Smooth muscle cell (in vitro differentiated cells): ENCODE results near the gene PDE8A. TPM values are rescaled to one million over a fixed set of nuclear protein-coding genes. Genes with fewer than 3 reads are reported as not detected.

Experiments
- DNase-seq: peaks from one replicate; lab custom pipeline; 2025; ENCODE audit not compliant: unreplicated experiment; lab: John Stamatoyannopoulos, UW
- H2AFZ ChIP-seq: fragments of 200-600 bp; sonication (generic); 2 replicates; pipeline ENCODE4 v1.6.0; 2016; ENCODE audit warnings: antibody characterized with exemption, low read depth, mild to moderate bottlenecking
- H3F3A ChIP-seq: fragments of 200-600 bp; sonication (generic); 2 replicates; pipeline ENCODE4 v1.6.0; 2017; ENCODE audit warnings: antibody characterized with exemption, low read depth
- H3K27ac ChIP-seq: fragments of 200-600 bp; sonication (generic); 2 replicates; pipeline ENCODE4 v1.5.1; 2016; ENCODE audit warnings: low read depth, mild to moderate bottlenecking
- H3K27me3 ChIP-seq: fragments of 200-600 bp; sonication (generic); 2 replicates; pipeline ENCODE4 v1.6.1; 2016; ENCODE audit warnings: low read depth, mild to moderate bottlenecking
- H3K36me3 ChIP-seq: fragments of 200-600 bp; sonication (generic); 2 replicates; pipeline ENCODE4 v1.5.1; 2016; ENCODE audit warnings: low read depth
- H3K4me1 ChIP-seq: fragments of 200-600 bp; sonication (generic); 2 replicates; pipeline ENCODE4 v1.5.1; 2016; ENCODE audit warnings: low read depth
- H3K4me2 ChIP-seq: fragments of 200-600 bp; sonication (generic); 2 replicates; pipeline ENCODE4 v1.6.0; 2016; ENCODE audit warnings: mild to moderate bottlenecking
- H3K4me3 ChIP-seq: fragments of 200-600 bp; sonication (generic); 2 replicates; pipeline ENCODE4 v1.5.1; 2016; ENCODE audit warnings: mild to moderate bottlenecking
- H3K79me2 ChIP-seq: fragments of 200-600 bp; sonication (generic); 2 replicates; pipeline ENCODE4 v1.6.0; 2016; ENCODE audit warnings: low read depth, mild to moderate bottlenecking
- H3K9ac ChIP-seq: fragments of 200-600 bp; sonication (generic); 2 replicates; pipeline ENCODE4 v1.6.0; 2016; ENCODE audit warnings: low read depth
- H3K9me3 ChIP-seq: fragments of 200-600 bp; sonication (generic); replicated peaks from 2 replicates; pipeline ENCODE4 v1.5.1; 2016; ENCODE audit warnings: low read depth
- H4K20me1 ChIP-seq: fragments of 200-600 bp; sonication (generic); 2 replicates; pipeline ENCODE4 v1.6.0; 2016; ENCODE audit warnings: low read depth
- CTCF ChIP-seq: fragments of 200-600 bp; sonication (generic); IDR thresholded peaks from 2 replicates; pipeline ENCODE4 v1.5.1; 2017; ENCODE audit warnings: borderline replicate concordance, mild to moderate bottlenecking, antibody characterized with exemption; ENCODE audit not compliant: insufficient read depth, poor library complexity, severe bottlenecking
- WGBS: methylation state at CpG from one replicate; pipeline ENCODE4 v1.1.7; 2016; ENCODE audit warnings: low lambda C conversion rate; 5-methylcytosine and 5-hydroxymethylcytosine counted together
- polyA plus RNA-seq: library from polyadenylated mRNA; unstranded; fragments of >200 nt; fragmentation: Nextera tagmentation; extraction: Ambion mirVana; gene quantifications from 2 replicates; pipeline ENCODE4 v1.2.1, GENCODE V29; 2016
- total RNA-seq: library from RNA; depleted of rRNA; stranded (reverse); fragments of >200 nt; gene quantifications from 2 replicates; pipeline ENCODE4 v1.2.3, GENCODE V29; 2014

The PDE8A gene
- total and polyA plus RNA-seq, 2 experiments from 2014 or later = 5.5 to 19.8 TPM

GRCh38 chr15:85064710-85065109 lies 83.1 kb downstream of the PDE8A start:
- H3K9ac ChIP-seq = no peak overlapping the region
- H3K27ac ChIP-seq = no peak overlapping the region
- H3K4me1 ChIP-seq = no peaks in the 10 kb centered on the region
- H3F3A ChIP-seq = no peaks in the 10 kb centered on the region
- H3K4me3 ChIP-seq = no peak overlapping the region
- no peaks in the 10 kb centered on the region for H3K27me3 ChIP-seq
- WGBS = 95% methylated on average over 1 of the region's 1 CpG
- H3K9me3 ChIP-seq = peaks cover 8% of the 10 kb centered on the region
- peaks cover 4% of the 10 kb centered on the region for H3K36me3 ChIP-seq
- peaks cover 24% of the 10 kb centered on the region for H3K79me2 ChIP-seq
- H2AFZ ChIP-seq = no peak overlapping the region
- TF ChIP-seq CTCF = no peak
- no peaks in the 10 kb centered on the region for H4K20me1 ChIP-seq
- no peak for DNase-seq
- H3K4me2 ChIP-seq = no peak overlapping the region

- no peak overlapping the region for H3K4me2 ChIP-seq
- H3F3A ChIP-seq = no peaks in the 10 kb centered on the region
- H3K9me3 ChIP-seq = no peaks in the 10 kb centered on the region
- no peaks in the 10 kb centered on the region for H3K36me3 ChIP-seq
- H3K4me3 ChIP-seq = no peak overlapping the region
- no peaks in the 10 kb centered on the region for H3K79me2 ChIP-seq
- WGBS = 64% methylated on average over 2 of the region's 2 CpGs
- no peaks in the 10 kb centered on the region for H4K20me1 ChIP-seq
- H3K4me1 ChIP-seq = no peaks in the 10 kb centered on the region
- DNase-seq = no peak
- H3K9ac ChIP-seq = no peak overlapping the region
- no peak for TF ChIP-seq CTCF
- H3K27me3 ChIP-seq = no peaks in the 10 kb centered on the region
- H2AFZ ChIP-seq = no peak overlapping the region
- no peak overlapping the region for H3K27ac ChIP-seq
Observed at GRCh38 chr15:85071061-85071460, 89.4 kb downstream of the PDE8A start.

- over 99% methylated on average over 4 of the region's 4 CpGs for WGBS
Observed at GRCh38 chr15:85071504-85071903, 89.8 kb downstream of the PDE8A start.

More at GRCh38 chr15:85071504-85071903, 89.8 kb downstream of the PDE8A start:
- Histone ChIP-seq H3K4me2 (no peak overlapping the region), H3F3A (no peaks in the 10 kb centered on the region), H3K9ac (no peak overlapping the region), H2AFZ (no peak overlapping the region), H3K9me3 (no peaks in the 10 kb centered on the region), H3K27ac (no peak overlapping the region), H3K79me2 (no peaks in the 10 kb centered on the region), H4K20me1 (no peaks in the 10 kb centered on the region), H3K4me1 (no peaks in the 10 kb centered on the region), H3K27me3 (no peaks in the 10 kb centered on the region), H3K4me3 (no peak overlapping the region), H3K36me3 (no peaks in the 10 kb centered on the region)
- no peak for DNase-seq
- no peak for TF ChIP-seq CTCF
